ENCODE data around the gene ADTRP.

- TF ChIP-seq ZNF362 (CRISPR knock-in tag; IDR thresholded peaks at IDR 0.05; ENCODE audit: borderline replicate concordance) (no peak), ELF4 (CRISPR knock-in tag; IDR thresholded peaks at IDR 0.05; ENCODE audit: borderline replicate concordance) (no peak), POLR2AphosphoS5 (IDR thresholded peaks at IDR 0.05; ENCODE audit: low read depth, low read length) (no peak), RFXAP (CRISPR knock-in tag; IDR thresholded peaks at IDR 0.05; ENCODE audit: borderline replicate concordance) (no peak), ZFX (CRISPR knock-in tag; IDR thresholded peaks at IDR 0.05; ENCODE audit: low read depth) (no peak), MED13 (CRISPR knock-in tag; IDR thresholded peaks at IDR 0.05) (no peak), MAX (IDR thresholded peaks at IDR 0.05) (no peak), ZBTB7A (CRISPR knock-in tag; IDR thresholded peaks at IDR 0.05) (no peak), CTCF (CRISPR knock-in tag; IDR thresholded peaks at IDR 0.05) (no peak)
These were observed 72.4 kb downstream of the ADTRP start for GRCh38 chr6:11706171-11706570.

Measured in HepG2 (cell line).